Calu3 (cell line): ENCODE measurements around the gene BMI1. TPM values are rescaled to one million over a fixed set of nuclear protein-coding genes. Genes with fewer than 3 reads are reported as not detected.

Experiments used
- BruUV-seq: library from RNA; stranded (reverse); fragments of 400-500 nt; replicated peaks from 2 replicates; lab custom pipeline; 2021; lab: Mats Ljungman, UMichigan
- CTCF ChIA-PET: fragments of 300-600 bp; sonication (Branson Sonifier 250); formaldehyde crosslinking; loops from one replicate; lab custom pipeline; 2022; ENCODE audit warnings: antibody characterized with exemption; lab: Charles Lee
- DNase-seq: peaks from one replicate; pipeline ENCODE4 v3.0.0; 2022
- H3K27ac Mint-ChIP-seq: one replicate; pipeline ENCODE4 v1.8.0; 2022; ENCODE audit warnings: mixed read lengths; ENCODE audit not compliant: unreplicated experiment
- H3K27me3 Mint-ChIP-seq: one replicate; pipeline ENCODE4 v1.8.0; 2022; ENCODE audit warnings: mixed read lengths; ENCODE audit not compliant: unreplicated experiment
- H3K36me3 Mint-ChIP-seq: one replicate; pipeline ENCODE4 v1.8.0; 2022; ENCODE audit warnings: mild to moderate bottlenecking, moderate library complexity, mixed read lengths; ENCODE audit not compliant: insufficient read depth, unreplicated experiment
- H3K4me1 Mint-ChIP-seq: one replicate; pipeline ENCODE4 v1.8.0; 2022; ENCODE audit warnings: mild to moderate bottlenecking, low read depth, mixed read lengths; ENCODE audit not compliant: unreplicated experiment
- H3K4me3 Mint-ChIP-seq: one replicate; pipeline ENCODE4 v1.8.0; 2022; ENCODE audit warnings: mild to moderate bottlenecking, low read depth, moderate library complexity, mixed read lengths; ENCODE audit not compliant: unreplicated experiment
- H3K9me3 Mint-ChIP-seq: one replicate; pipeline ENCODE4 v1.8.0; 2022; ENCODE audit warnings: low read depth, mixed read lengths; ENCODE audit not compliant: unreplicated experiment
- CTCF ChIP-seq: fragments of 200-600 bp; IDR thresholded peaks from one replicate; pipeline ENCODE4 v1.8.0; 2022; ENCODE audit warnings: antibody characterized with exemption; ENCODE audit not compliant: unreplicated experiment
- intact Hi-C: fragments of 100-400 bp; cut with micrococcal nuclease; formaldehyde crosslinking; loops from one replicate; pipeline ENCODE4 v1.10.0; 2022; ENCODE audit not compliant: unreplicated experiment
- total RNA-seq: library from RNA; stranded (reverse); gene quantifications from 2 replicates; pipeline ENCODE4 v1.2.3, GENCODE V29; 2022

Gene BMI1
- total RNA-seq, 1 experiment from 2014 or later = 41.6 TPM

DNA sequence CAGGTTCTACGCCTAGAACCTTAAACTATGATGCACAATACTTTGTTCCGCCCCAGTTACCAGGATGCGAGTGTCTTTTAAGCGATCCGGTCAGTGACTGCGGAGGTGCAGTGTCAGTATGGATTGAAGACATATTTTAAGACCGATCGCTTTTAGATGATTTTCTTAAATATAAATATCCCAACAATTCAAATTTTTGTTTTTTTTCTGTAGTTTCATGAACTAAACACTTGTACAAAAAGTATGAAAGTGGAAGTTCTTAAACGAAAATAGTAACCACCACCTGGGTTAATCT is 3.9 kb upstream of the BMI1 start:
- intact Hi-C loops = loop anchor here (5.0 kb wide), 2 partner anchors 90 to 315 kb away; partner anchors contain the start of gene DNAJC1
- H3K9me3 Mint-ChIP-seq = no peaks in the 10 kb centered on the region
- CTCF ChIA-PET = no interaction called here
- BruUV-seq = TSS peak; percentile 46
- peak overlapping the region; percentile 86 for H3K4me3 Mint-ChIP-seq
- peaks cover 3% of the 10 kb centered on the region for H3K27me3 Mint-ChIP-seq
- no peak for DNase-seq
- H3K4me1 Mint-ChIP-seq = no peaks in the 10 kb centered on the region
- peaks cover 41% of the 10 kb centered on the region for H3K36me3 Mint-ChIP-seq
- H3K27ac Mint-ChIP-seq = peak overlapping the region; percentile 55
- TF ChIP-seq CTCF = no peak

DNA sequence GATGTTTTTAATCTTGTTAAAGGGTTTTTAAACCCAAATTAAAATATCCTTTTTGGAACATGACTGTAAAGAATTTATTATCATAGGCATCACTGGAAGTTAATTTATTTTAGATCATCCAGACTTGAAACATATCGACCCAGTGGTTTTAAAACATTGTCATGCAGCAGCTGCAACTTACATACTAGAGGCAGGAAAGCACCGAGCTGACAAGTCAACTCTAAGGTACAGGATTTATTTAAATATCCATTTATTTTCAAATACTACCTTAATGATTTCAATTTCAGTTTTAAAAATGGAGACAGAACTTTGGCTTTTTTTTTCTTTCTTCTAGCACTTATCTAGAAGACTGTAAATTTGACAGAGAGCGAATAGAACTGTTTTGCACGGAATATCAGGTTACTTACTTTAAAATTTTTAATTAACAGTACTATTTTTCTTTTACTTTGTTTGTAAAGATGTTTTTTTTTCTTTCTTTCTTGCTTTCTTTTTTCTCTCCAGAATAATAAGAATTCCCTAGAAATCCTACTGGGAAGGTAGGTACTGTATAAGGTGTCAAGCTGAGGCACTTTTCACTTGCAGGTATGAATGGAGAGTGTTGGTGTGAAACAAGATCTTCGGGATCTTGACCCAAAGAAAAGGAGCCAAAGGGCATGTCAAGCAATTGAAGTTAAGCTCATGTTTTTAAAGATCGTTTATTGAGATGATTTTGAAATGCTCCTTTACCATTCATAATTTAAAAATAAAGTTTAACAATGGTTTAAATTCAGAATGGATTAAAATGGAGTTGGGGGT is 2.9 kb upstream of the BMI1 start:
- Mint-ChIP-seq H3K27ac (no peak overlapping the region), H3K27me3 (peaks cover 13% of the 10 kb centered on the region), H3K4me3 (peak overlapping the region; percentile 86), H3K36me3 (peaks cover 49% of the 10 kb centered on the region), H3K4me1 (peaks cover 8% of the 10 kb centered on the region), H3K9me3 (no peaks in the 10 kb centered on the region)
- BruUV-seq = no TSS peak
- DNase-seq = no peak
- intact Hi-C loops = loop anchor here (5.0 kb wide), 2 partner anchors 91 to 316 kb away; partner anchors contain the start of gene DNAJC1
- no peak for TF ChIP-seq CTCF
- CTCF ChIA-PET = no interaction called here

GRCh38 chr10:22318772-22319171 is 2.1 kb upstream of the BMI1 start:
- H3K4me3 Mint-ChIP-seq = no peak overlapping the region
- H3K36me3 Mint-ChIP-seq = peaks cover 49% of the 10 kb centered on the region
- intact Hi-C loops = loop anchor here (5.0 kb wide), 2 partner anchors 91 to 316 kb away; partner anchors contain the start of gene DNAJC1
- H3K27me3 Mint-ChIP-seq = peaks cover 19% of the 10 kb centered on the region
- no peak for TF ChIP-seq CTCF
- peaks cover 8% of the 10 kb centered on the region for H3K4me1 Mint-ChIP-seq
- DNase-seq = no peak
- no peak overlapping the region for H3K27ac Mint-ChIP-seq
- CTCF ChIA-PET = no interaction called here
- no peaks in the 10 kb centered on the region for H3K9me3 Mint-ChIP-seq
- BruUV-seq = no TSS peak

GRCh38 chr10:22319547-22319979 is 1.3 kb upstream of the BMI1 start:
- TF ChIP-seq CTCF = no peak
- peaks cover 51% of the 10 kb centered on the region for H3K36me3 Mint-ChIP-seq
- DNase-seq = no peak
- no peak overlapping the region for H3K27ac Mint-ChIP-seq
- no TSS peak for BruUV-seq
- H3K9me3 Mint-ChIP-seq = no peaks in the 10 kb centered on the region
- CTCF ChIA-PET = no interaction called here
- H3K4me3 Mint-ChIP-seq = peak overlapping the region; percentile 81
- peaks cover 9% of the 10 kb centered on the region for H3K4me1 Mint-ChIP-seq
- H3K27me3 Mint-ChIP-seq = peaks cover 27% of the 10 kb centered on the region
- intact Hi-C loops = loop anchor here (5.0 kb wide), 2 partner anchors 92 to 317 kb away; partner anchors contain the start of gene DNAJC1
